H1 (cell line): ENCODE results near the gene MGMT. TPM values are rescaled to one million over a fixed set of nuclear protein-coding genes. Genes with fewer than 3 reads are reported as not detected.

Experiments
- CTCF ChIA-PET: fragments of 300-600 bp; sonication (Branson Sonifier 250); formaldehyde crosslinking; loops from one replicate; lab custom pipeline; 2021; ENCODE audit not compliant: partially characterized antibody; lab: Charles Lee
- POLR2A ChIA-PET: fragments of 300-600 bp; sonication (Branson Sonifier 250); formaldehyde crosslinking; loops from one replicate; lab custom pipeline; 2021; ENCODE audit warnings: inconsistent platforms; ENCODE audit not compliant: partially characterized antibody; lab: Charles Lee
- DNase-seq, 2 experiments: peaks; one replicate each; pipeline versions ENCODE4 v3.0.0 to v3.0.0-alpha.2; 2010 to 2022; ENCODE audit warnings: low spot score in 2 of 2, low read depth in 1 of 2, mixed read lengths in 1 of 2
- FAIRE-seq: peaks from 2 replicates; lab custom pipeline; 2011; peaks lifted over from hg19 to GRCh38; lab: Jason Lieb, UNC
- H2AFZ ChIP-seq: 2 replicates; pipeline ENCODE4 v1.8.1; 2012; ENCODE audit warnings: low read length, inconsistent platforms
- H2AK5ac ChIP-seq: 2 replicates; pipeline ENCODE4 v1.6.1; 2013; ENCODE audit warnings: low read depth, low read length
- H2BK120ac ChIP-seq: replicated peaks from 2 replicates; pipeline ENCODE3; 2013; ENCODE audit warnings: low read depth, low read length, inconsistent platforms
- H2BK12ac ChIP-seq: 2 replicates; pipeline ENCODE4 v1.6.1; 2013; ENCODE audit warnings: low read depth, low read length
- H2BK15ac ChIP-seq: 2 replicates; pipeline ENCODE4 v1.6.1; 2013; ENCODE audit warnings: low read length
- H2BK20ac ChIP-seq: 2 replicates; pipeline ENCODE4 v1.6.1; 2013; ENCODE audit warnings: low read length
- H2BK5ac ChIP-seq: 2 replicates; pipeline ENCODE4 v1.6.1; 2013; ENCODE audit warnings: low read depth, low read length
- H3K14ac ChIP-seq: 2 replicates; pipeline ENCODE4 v1.6.1; 2013; ENCODE audit warnings: inconsistent platforms; ENCODE audit not compliant: insufficient read length
- H3K18ac ChIP-seq: 2 replicates; pipeline ENCODE4 v1.6.1; 2013; ENCODE audit warnings: low read length; ENCODE audit errors: extremely low read depth
- H3K23ac ChIP-seq: 2 replicates; pipeline ENCODE4 v1.6.1; 2013; ENCODE audit warnings: inconsistent platforms; ENCODE audit not compliant: insufficient read length
- H3K23me2 ChIP-seq: 2 replicates; pipeline ENCODE4 v1.6.1; 2013; ENCODE audit warnings: low read depth, low read length
- H3K27ac ChIP-seq: 2 replicates; pipeline ENCODE4 v1.6.1; 2011; ENCODE audit warnings: low read depth, low read length, inconsistent platforms
- H3K27me3 ChIP-seq, 4 experiments: replicated peaks in 1 of 4; 1 replicate in 1 of 4; 2 replicates in 3 of 4; pipeline versions ENCODE4 v1.6.1 to v1.8.1; 2011 to 2013; ENCODE audit warnings: low read length in 3 of 4, mild to moderate bottlenecking in 3 of 4, inconsistent platforms in 2 of 4, mixed read lengths in 2 of 4, moderate library complexity in 1 of 4; ENCODE audit not compliant: control insufficient read depth in 3 of 4, insufficient read depth in 3 of 4; ENCODE audit errors: extremely low read depth in 1 of 4
- H3K36me3 ChIP-seq, 4 experiments: 2 replicates each; pipeline versions ENCODE4 v1.6.1 to v1.8.1; 2011 to 2013; ENCODE audit warnings: mild to moderate bottlenecking in 4 of 4, low read length in 3 of 4, moderate library complexity in 2 of 4, control low read depth in 1 of 4, inconsistent platforms in 1 of 4; ENCODE audit not compliant: insufficient read depth in 4 of 4, control insufficient read depth in 2 of 4
- H3K4ac ChIP-seq: replicated peaks from 2 replicates; pipeline ENCODE3; 2013; ENCODE audit warnings: low read length, low read depth, mixed read lengths, inconsistent platforms; ENCODE audit not compliant: insufficient read length
- H3K4me1 ChIP-seq, 4 experiments: replicated peaks in 1 of 4; 1 replicate in 1 of 4; 2 replicates in 3 of 4; pipeline versions ENCODE4 v1.6.1 to v1.8.1; 2011 to 2013; ENCODE audit warnings: low read length in 3 of 4, inconsistent platforms in 2 of 4, mixed read lengths in 1 of 4; ENCODE audit not compliant: insufficient read depth in 4 of 4, control insufficient read depth in 3 of 4
- H3K4me2 ChIP-seq, 2 experiments: 2 replicates each; pipeline versions ENCODE4 v1.6.1 to v1.8.1; 2011 to 2013; ENCODE audit warnings: low read depth in 2 of 2, low read length in 2 of 2, control low read depth in 1 of 2, inconsistent platforms in 1 of 2, mild to moderate bottlenecking in 1 of 2; ENCODE audit not compliant: insufficient read depth in 1 of 2
- H3K4me3 ChIP-seq, 4 experiments: fragments of 200-600, 300-600 bp in 1 of 4; sonication (generic), shearing (Covaris generic), sonication (Bioruptor Twin) in 1 of 4; 2 replicates each; pipeline versions ENCODE4 v1.5.1 to v1.8.1; 2011 to 2016; ENCODE audit warnings: low read length in 4 of 4, low read depth in 3 of 4, control low read depth in 2 of 4, inconsistent platforms in 2 of 4, mild to moderate bottlenecking in 2 of 4, mixed read lengths in 1 of 4, moderate library complexity in 1 of 4; ENCODE audit not compliant: insufficient read depth in 2 of 4; ENCODE audit errors: extremely low read depth in 1 of 4
- H3K56ac ChIP-seq: replicated peaks from 2 replicates; pipeline ENCODE3; 2013; ENCODE audit warnings: low read depth, mild to moderate bottlenecking, mixed read lengths, low read length, inconsistent platforms; ENCODE audit not compliant: insufficient read length
- H3K79me1 ChIP-seq: 2 replicates; pipeline ENCODE4 v1.6.1; 2013; ENCODE audit warnings: low read depth, low read length, control low read depth
- H3K79me2 ChIP-seq, 2 experiments: 2 replicates each; pipeline versions ENCODE4 v1.6.1 to v1.8.1; 2012 to 2013; ENCODE audit warnings: low read length in 2 of 2, mild to moderate bottlenecking in 2 of 2, inconsistent platforms in 1 of 2; ENCODE audit not compliant: insufficient read depth in 2 of 2, control insufficient read depth in 1 of 2
- H3K9ac ChIP-seq, 4 experiments: replicated peaks in 1 of 4; 1 replicate in 1 of 4; 2 replicates in 3 of 4; pipeline versions ENCODE4 v1.6.1 to v1.8.1; 2011 to 2013; ENCODE audit warnings: low read depth in 3 of 4, low read length in 3 of 4, control low read depth in 2 of 4, mild to moderate bottlenecking in 2 of 4, moderate library complexity in 2 of 4, inconsistent platforms in 1 of 4; ENCODE audit errors: extremely low read depth in 1 of 4
- H3K9me3 ChIP-seq, 2 experiments: 2 replicates each; pipeline versions ENCODE4 v1.6.1 to v1.8.1; 2012 to 2013; ENCODE audit warnings: mild to moderate bottlenecking in 2 of 2, moderate library complexity in 2 of 2, control low read depth in 1 of 2, inconsistent platforms in 1 of 2, low read depth in 1 of 2, low read length in 1 of 2, mixed read lengths in 1 of 2; ENCODE audit not compliant: insufficient read depth in 2 of 2
- H4K20me1 ChIP-seq, 2 experiments: replicated peaks in 1 of 2; 2 replicates each; pipeline versions ENCODE3 to v1.8.1; 2011 to 2013; ENCODE audit warnings: inconsistent platforms in 2 of 2, low read length in 2 of 2, mild to moderate bottlenecking in 1 of 2; ENCODE audit not compliant: insufficient read depth in 2 of 2, control insufficient read depth in 1 of 2
- H4K5ac ChIP-seq: 2 replicates; pipeline ENCODE4 v1.6.1; 2013; ENCODE audit warnings: low read length, low read depth, mixed read lengths, inconsistent platforms; ENCODE audit not compliant: insufficient read length
- H4K8ac ChIP-seq: 2 replicates; pipeline ENCODE4 v1.8.0; 2013; ENCODE audit warnings: mild to moderate bottlenecking, moderate library complexity, low read length, inconsistent platforms; ENCODE audit not compliant: insufficient read depth; ENCODE audit errors: extremely low read depth
- H4K91ac ChIP-seq: replicated peaks from 2 replicates; pipeline ENCODE3; 2013; ENCODE audit warnings: low read length, mixed read lengths, inconsistent platforms; ENCODE audit not compliant: insufficient read length
- CEBPB ChIP-seq: IDR thresholded peaks from 2 replicates; pipeline ENCODE4 v1.6.1; 2012; ENCODE audit warnings: low read depth, low read length
- CHD2 ChIP-seq: IDR thresholded peaks from 2 replicates; pipeline ENCODE4 v1.6.1; 2012; ENCODE audit warnings: low read length, improper control_type of control experiment
- E2F6 ChIP-seq: IDR thresholded peaks from 2 replicates; pipeline ENCODE4 v1.6.1; 2012; ENCODE audit warnings: inconsistent platforms
- EP300 ChIP-seq, 2 experiments: IDR thresholded peaks; 1 replicate in 1 of 2; 2 replicates in 1 of 2; pipeline ENCODE4 v1.6.1; 2011 to 2012; ENCODE audit warnings: low read depth in 2 of 2, low read length in 2 of 2, mild to moderate bottlenecking in 2 of 2, borderline replicate concordance in 1 of 2, inconsistent platforms in 1 of 2, moderate library complexity in 1 of 2
- EZH2 ChIP-seq: fragments of 200-600 bp; sonication (generic); IDR thresholded peaks from 2 replicates; pipeline ENCODE4 v1.7.1; 2012; ENCODE audit warnings: low read depth, mild to moderate bottlenecking, moderate library complexity, low read length, inconsistent platforms; ENCODE audit not compliant: severe bottlenecking
- GABPA ChIP-seq: IDR thresholded peaks from 2 replicates; pipeline ENCODE4 v1.6.1; 2011; ENCODE audit warnings: mild to moderate bottlenecking, low read length, moderate library complexity, borderline replicate concordance; ENCODE audit not compliant: insufficient read depth
- KDM1A ChIP-seq: fragments of 200-600, 300-600 bp; sonication (generic); IDR thresholded peaks from 2 replicates; pipeline ENCODE4 v1.7.1; 2016; ENCODE audit warnings: mild to moderate bottlenecking, low read length, borderline replicate concordance
- KDM5A ChIP-seq: fragments of 200-600 bp; IDR thresholded peaks from 2 replicates; pipeline ENCODE4 v1.7.1; 2012; ENCODE audit warnings: mild to moderate bottlenecking, low read length, inconsistent platforms, mixed read lengths
- MAX ChIP-seq: IDR thresholded peaks from 2 replicates; pipeline ENCODE4 v1.6.1; 2012; ENCODE audit warnings: inconsistent platforms
- POLR2A ChIP-seq, 2 experiments: IDR thresholded peaks; 1 replicate in 1 of 2; 2 replicates in 1 of 2; pipeline ENCODE4 v1.6.1; 2011; ENCODE audit warnings: low read depth in 2 of 2, low read length in 2 of 2, mild to moderate bottlenecking in 2 of 2; ENCODE audit errors: control extremely low read depth in 1 of 2
- POLR2AphosphoS5 ChIP-seq: IDR thresholded peaks from 2 replicates; pipeline ENCODE4 v1.6.1; 2011; ENCODE audit warnings: low read depth, low read length
- SIX5 ChIP-seq: IDR thresholded peaks from 2 replicates; pipeline ENCODE4 v1.6.1; 2011; ENCODE audit warnings: mild to moderate bottlenecking, low read depth, low read length
- SP2 ChIP-seq: IDR thresholded peaks from 2 replicates; pipeline ENCODE4 v1.6.1; 2012; ENCODE audit warnings: mild to moderate bottlenecking, low read length, inconsistent platforms
- SRF ChIP-seq: IDR thresholded peaks from 2 replicates; pipeline ENCODE4 v1.6.1; 2011; ENCODE audit warnings: mild to moderate bottlenecking, low read depth, low read length, moderate library complexity
- YY1 ChIP-seq: IDR thresholded peaks from 2 replicates; pipeline ENCODE4 v1.6.1; 2011; ENCODE audit warnings: low read depth, mild to moderate bottlenecking, low read length
- WGBS, 2 experiments: shearing (Covaris generic) in 1 of 2; methylation state at CpG; one replicate each; pipeline versions ENCODE4 v1.1.6 to v1.1.7; 2013 to 2015; ENCODE audit warnings: low lambda C conversion rate in 2 of 2, mixed read lengths in 2 of 2, inconsistent platforms in 1 of 2, low coverage in 1 of 2, missing lambda C conversion rate in 1 of 2; ENCODE audit not compliant: insufficient replicate concordance in 2 of 2, insufficient coverage in 1 of 2, insufficient read length in 1 of 2; ENCODE audit errors: extremely low coverage in 1 of 2, missing lambda C conversion rate in 1 of 2; 5-methylcytosine and 5-hydroxymethylcytosine counted together
- polyA plus RNA-seq, 7 experiments: library from polyadenylated mRNA; depleted of rRNA in 3 of 7; stranded (reverse) in 5 of 7; unstranded in 2 of 7; fragments of >200 nt in 5 of 7; fragments of 200-250 nt in 2 of 7; gene quantifications; 1 replicate in 5 of 7; 2 replicates in 1 of 7; 4 replicates in 1 of 7; pipeline versions ENCODE4 v1.2.1 to v1.2.3, GENCODE V29; 2011 to 2013; ENCODE audit warnings: missing spikeins in 2 of 7, mixed read lengths in 2 of 7
- total RNA-seq: library from RNA; stranded (reverse); fragmentation: NEBNext Ultra II Directional; extraction: Animal tissue kit (Norgen Biotek cat#: 25700); gene quantifications from 2 replicates; pipeline ENCODE4 v1.2.1, GENCODE V29; 2021

The MGMT gene
- total and polyA plus RNA-seq, 2 of the 8 experiments (the other 6 are each of a cell fraction or from before 2014, with no cell fraction given), result 9.9 to 10.7 TPM

GRCh38 chr10:129670124-129670523, 203.1 kb downstream of the MGMT start:
- Histone ChIP-seq H2BK12ac (no peak overlapping the region), H2BK15ac (no peak overlapping the region), H3K4me1 (no peaks in the 10 kb centered on the region), H4K20me1 (no peaks in the 10 kb centered on the region), H3K79me1 (no peaks in the 10 kb centered on the region), H3K9ac (no peak overlapping the region), H4K5ac (no peak overlapping the region), H3K4ac (no peak overlapping the region), H3K4me3 (no peak overlapping the region), H3K4me2 (no peak overlapping the region), H3K14ac (no peak overlapping the region), H2AK5ac (no peak overlapping the region), H3K79me2 (no peaks in the 10 kb centered on the region), H2BK20ac (no peak overlapping the region), H3K56ac (no peak overlapping the region), H3K18ac (no peak overlapping the region), H3K23ac (no peak overlapping the region), H2BK5ac (no peak overlapping the region), H3K23me2 (no peaks in the 10 kb centered on the region), H4K91ac (no peak overlapping the region), H2AFZ (no peak overlapping the region), H3K27me3 (no peaks in the 10 kb centered on the region), H3K36me3 (no peaks in the 10 kb centered on the region), H3K27ac (no peak overlapping the region), H4K8ac (no peak overlapping the region), H2BK120ac (no peak overlapping the region), H3K9me3 (peaks cover 0 to 7% of the 10 kb centered on the region in 2 experiments; a peak in 1 of 4 replicates)
- no peak for DNase-seq
- FAIRE-seq, result no peak
- POLR2A ChIA-PET, result no interaction called here
- 88% methylated on average over 1 of the region's 1 CpG; no CpG with 5 or more reads in 1 of the 2 experiments for WGBS, 2 experiments
- CTCF ChIA-PET, result interaction anchor here (0.6 to 4.6 kb wide), 4 partner anchors 8 to 49 kb away, joined by 3 to 32 read pairs (median 4); no protein-coding TSS in a partner anchor
- TF ChIP-seq KDM5A (no peak), SIX5 (no peak), MAX (no peak), GABPA (no peak), SP2 (no peak), POLR2A (IDR thresholded peaks at IDR 0.05; ENCODE audit: control extremely low read depth in 1 of 2, low read depth in 2 of 2, low read length in 2 of 2) (no peak), POLR2AphosphoS5 (no peak), E2F6 (no peak), SRF (no peak), EP300 (IDR thresholded peaks at IDR 0.05; ENCODE audit: borderline replicate concordance in 1 of 2, low read depth in 2 of 2, low read length in 2 of 2) (no peak), CEBPB (no peak), KDM1A (no peak), YY1 (no peak), CHD2 (no peak), EZH2 (no peak)
